ENCODE measurements around the gene GNA15.
"Not testable (repeated sequence)": the region's sequence is repeated elsewhere in the genome, so short reads cannot be mapped to it uniquely, and the experiment has no call there.

The GNA15 gene

GRCh38 chr19:3142292-3142670, 6.4 kb downstream of the GNA15 start:
- Mint-ChIP-seq H3K9me3 (peaks cover 3% of the 10 kb centered on the region), H3K27ac (no peak overlapping the region), H3K4me1 (peaks cover 21% of the 10 kb centered on the region), H3K27me3 (peaks cover 10% of the 10 kb centered on the region), H3K4me3 (no peak overlapping the region), H3K36me3 (no peaks in the 10 kb centered on the region)
- DNase-seq (ENCODE audit: low spot score in 2 of 2) (no peak), ATAC-seq (ENCODE audit: low read depth) (no peak)

GRCh38 chr19:3142781-3143337, 7.0 kb downstream of the GNA15 start:
- ATAC-seq (ENCODE audit: low read depth) (no peak), DNase-seq (ENCODE audit: low spot score in 2 of 2) (no peak)
- Mint-ChIP-seq H3K9me3 (peaks cover 3% of the 10 kb centered on the region), H3K36me3 (no peaks in the 10 kb centered on the region), H3K4me1 (peaks cover 21% of the 10 kb centered on the region), H3K27me3 (peaks cover 10% of the 10 kb centered on the region), H3K27ac (no peak overlapping the region), H3K4me3 (no peak overlapping the region)

GRCh38 chr19:3145909-3146676, 10.3 kb downstream of the GNA15 start:
- Mint-ChIP-seq H3K27me3 (peaks cover 13% of the 10 kb centered on the region), H3K4me1 (peaks cover 23% of the 10 kb centered on the region), H3K4me3 (no peak overlapping the region), H3K27ac (no peak overlapping the region), H3K9me3 (no peaks in the 10 kb centered on the region), H3K36me3 (no peaks in the 10 kb centered on the region)
- no peak for DNase-seq (ENCODE audit: low spot score in 2 of 2)
- ATAC-seq (ENCODE audit: low read depth) = no peak

GRCh38 chr19:3146677-3147100, 10.9 kb downstream of the GNA15 start:
- H3K36me3 Mint-ChIP-seq = no peaks in the 10 kb centered on the region
- H3K27me3 Mint-ChIP-seq = peaks cover 13% of the 10 kb centered on the region
- ATAC-seq (ENCODE audit: low read depth) (peak; percentile 60), DNase-seq (ENCODE audit: low spot score in 2 of 2) (peak; percentile 57 to 68)
- peaks cover 19% of the 10 kb centered on the region for H3K4me1 Mint-ChIP-seq
- H3K9me3 Mint-ChIP-seq = no peaks in the 10 kb centered on the region
- H3K4me3 Mint-ChIP-seq = no peak overlapping the region
- H3K27ac Mint-ChIP-seq = no peak overlapping the region

- no peaks in the 10 kb centered on the region for H3K36me3 Mint-ChIP-seq
- H3K27ac Mint-ChIP-seq = no peak overlapping the region
- no peaks in the 10 kb centered on the region for H3K9me3 Mint-ChIP-seq
- DNase-seq (ENCODE audit: low spot score in 2 of 2) = no peak
- ATAC-seq (ENCODE audit: low read depth) = no peak
- peaks cover 13% of the 10 kb centered on the region for H3K27me3 Mint-ChIP-seq
- H3K4me3 Mint-ChIP-seq = no peak overlapping the region
- H3K4me1 Mint-ChIP-seq = peaks cover 16% of the 10 kb centered on the region
Observed at GRCh38 chr19:3148503-3148902, 12.7 kb downstream of the GNA15 start.

GRCh38 chr19:3149089-3149488, 13.3 kb downstream of the GNA15 start:
- ATAC-seq (ENCODE audit: low read depth) (no peak), DNase-seq (ENCODE audit: low spot score in 2 of 2) (no peak)
- no peak overlapping the region for H3K27ac Mint-ChIP-seq
- H3K27me3 Mint-ChIP-seq = peaks cover 13% of the 10 kb centered on the region
- no peaks in the 10 kb centered on the region for H3K9me3 Mint-ChIP-seq
- H3K4me3 Mint-ChIP-seq = no peak overlapping the region
- peaks cover 16% of the 10 kb centered on the region for H3K4me1 Mint-ChIP-seq
- no peaks in the 10 kb centered on the region for H3K36me3 Mint-ChIP-seq

- no peak overlapping the region for H3K27ac Mint-ChIP-seq
- H3K27me3 Mint-ChIP-seq = peaks cover 13% of the 10 kb centered on the region
- DNase-seq (ENCODE audit: low spot score in 2 of 2) (no peak), ATAC-seq (ENCODE audit: low read depth) (no peak)
- no peaks in the 10 kb centered on the region for H3K36me3 Mint-ChIP-seq
- peaks cover 16% of the 10 kb centered on the region for H3K4me1 Mint-ChIP-seq
- H3K4me3 Mint-ChIP-seq = no peak overlapping the region
- no peaks in the 10 kb centered on the region for H3K9me3 Mint-ChIP-seq
Observed at GRCh38 chr19:3149526-3150505, 14.0 kb downstream of the GNA15 start.

- no peak for DNase-seq (ENCODE audit: low spot score in 2 of 2)
- Mint-ChIP-seq H3K9me3 (no peaks in the 10 kb centered on the region), H3K27me3 (peaks cover 13% of the 10 kb centered on the region), H3K4me1 (peaks cover 19% of the 10 kb centered on the region), H3K27ac (no peak overlapping the region), H3K4me3 (no peak overlapping the region), H3K36me3 (no peaks in the 10 kb centered on the region)
- no peak for ATAC-seq (ENCODE audit: low read depth)
Observed at GRCh38 chr19:3150739-3151329, 15.0 kb downstream of the GNA15 start.

GRCh38 chr19:3151563-3152418, 16.0 kb downstream of the GNA15 start:
- ATAC-seq (ENCODE audit: low read depth) = no peak

GRCh38 chr19:3152419-3152780, 16.6 kb downstream of the GNA15 start:
- ATAC-seq (ENCODE audit: low read depth) (no peak), DNase-seq (ENCODE audit: low spot score in 2 of 2) (no peak)
- no peaks in the 10 kb centered on the region for H3K9me3 Mint-ChIP-seq
- no peaks in the 10 kb centered on the region for H3K36me3 Mint-ChIP-seq
- peaks cover 12% of the 10 kb centered on the region for H3K4me1 Mint-ChIP-seq
- no peak overlapping the region for H3K4me3 Mint-ChIP-seq
- H3K27me3 Mint-ChIP-seq = peaks cover 8% of the 10 kb centered on the region
- no peak overlapping the region for H3K27ac Mint-ChIP-seq

More at GRCh38 chr19:3151563-3152418, 16.0 kb downstream of the GNA15 start:
- Mint-ChIP-seq H3K27ac (no peak overlapping the region), H3K4me3 (no peak overlapping the region), H3K36me3 (no peaks in the 10 kb centered on the region), H3K9me3 (no peaks in the 10 kb centered on the region), H3K27me3 (peaks cover 10% of the 10 kb centered on the region), H3K4me1 (peaks cover 14% of the 10 kb centered on the region)
- no peak for DNase-seq (ENCODE audit: low spot score in 2 of 2)

GRCh38 chr19:3153286-3154230, 17.7 kb downstream of the GNA15 start:
- H3K4me1 Mint-ChIP-seq = peaks cover 12% of the 10 kb centered on the region
- ATAC-seq (ENCODE audit: low read depth) (no peak), DNase-seq (ENCODE audit: low spot score in 2 of 2) (no peak)
- no peak overlapping the region for H3K4me3 Mint-ChIP-seq
- H3K27me3 Mint-ChIP-seq = peaks cover 8% of the 10 kb centered on the region
- H3K9me3 Mint-ChIP-seq = no peaks in the 10 kb centered on the region
- no peak overlapping the region for H3K27ac Mint-ChIP-seq
- no peaks in the 10 kb centered on the region for H3K36me3 Mint-ChIP-seq

GRCh38 chr19:3154447-3154846, 18.6 kb downstream of the GNA15 start:
- H3K36me3 Mint-ChIP-seq; H3K27ac Mint-ChIP-seq; ATAC-seq (ENCODE audit: low read depth); DNase-seq (ENCODE audit: low spot score in 2 of 2); H3K9me3 Mint-ChIP-seq; H3K4me3 Mint-ChIP-seq; H3K27me3 Mint-ChIP-seq; H3K4me1 Mint-ChIP-seq: not testable (repeated sequence)

Data from memory B cell (primary cell).